ENCODE results near the gene ADAM19. TPM values are rescaled to one million over a fixed set of nuclear protein-coding genes. Genes with fewer than 3 reads are reported as not detected.

The ADAM19 gene
- total RNA-seq, 1 donor from 2014 or later, result 11.5 TPM

DNA sequence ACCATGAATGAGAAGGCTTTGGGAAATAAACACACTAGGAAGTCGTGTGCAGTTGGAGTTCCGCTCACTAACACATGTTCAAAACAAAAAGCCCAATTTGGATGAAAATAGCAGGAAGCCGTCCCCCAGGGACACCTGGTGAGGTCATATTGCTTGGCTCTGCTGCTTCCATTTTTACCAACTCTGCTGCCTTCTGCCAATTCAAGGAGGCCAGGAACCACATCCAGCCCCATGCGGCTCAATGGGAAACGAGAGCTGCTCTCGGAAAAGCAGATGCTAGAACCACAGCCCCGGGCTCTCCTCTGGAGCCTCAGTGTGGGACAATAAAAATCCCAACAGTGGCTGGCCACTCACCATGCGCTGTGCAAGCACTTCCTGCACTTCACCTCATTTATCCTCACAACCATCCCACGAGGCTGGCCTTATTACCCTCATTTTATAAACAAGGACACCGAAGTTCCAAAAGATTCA lies 13.4 kb downstream of the ADAM19 start:
- DNase-seq (ENCODE audit: low spot score), result no peak
- Histone ChIP-seq H4K20me1 (ENCODE audit: low read depth) (peaks cover 12% of the 10 kb centered on the region), H3K9me3 (ENCODE audit: low read depth) (no peaks in the 10 kb centered on the region), H2AFZ (replicated peaks) (no peak overlapping the region), H3K36me3 (no peaks in the 10 kb centered on the region), H3K27me3 (no peaks in the 10 kb centered on the region), H3K27ac (no peak overlapping the region), H3F3A (ENCODE audit: low read depth) (peaks cover 3% of the 10 kb centered on the region), H3K4me1 (peaks cover 30% of the 10 kb centered on the region), H3K79me2 (ENCODE audit: low read depth) (no peaks in the 10 kb centered on the region), H3K9ac (no peak overlapping the region), H3K4me3 (no peak overlapping the region), H3K4me2 (no peak overlapping the region)
- Mint-ChIP-seq H3K36me3 (peaks cover 23% of the 10 kb centered on the region), H3K9me3 (no peaks in the 10 kb centered on the region), H3K4me3 (peak overlapping the region; percentile 44), H3K27me3 (ENCODE audit: insufficient read depth, low read depth) (no peaks in the 10 kb centered on the region), H3K4me1 (peaks cover 66% of the 10 kb centered on the region), H3K27ac (peak overlapping the region; percentile 6)
- TF ChIP-seq EZH2phosphoT487 (IDR thresholded peaks at IDR 0.05) (no peak), EZH2 (IDR thresholded peaks at IDR 0.05) (no peak)
- TF ChIP-seq, protein P1, sequence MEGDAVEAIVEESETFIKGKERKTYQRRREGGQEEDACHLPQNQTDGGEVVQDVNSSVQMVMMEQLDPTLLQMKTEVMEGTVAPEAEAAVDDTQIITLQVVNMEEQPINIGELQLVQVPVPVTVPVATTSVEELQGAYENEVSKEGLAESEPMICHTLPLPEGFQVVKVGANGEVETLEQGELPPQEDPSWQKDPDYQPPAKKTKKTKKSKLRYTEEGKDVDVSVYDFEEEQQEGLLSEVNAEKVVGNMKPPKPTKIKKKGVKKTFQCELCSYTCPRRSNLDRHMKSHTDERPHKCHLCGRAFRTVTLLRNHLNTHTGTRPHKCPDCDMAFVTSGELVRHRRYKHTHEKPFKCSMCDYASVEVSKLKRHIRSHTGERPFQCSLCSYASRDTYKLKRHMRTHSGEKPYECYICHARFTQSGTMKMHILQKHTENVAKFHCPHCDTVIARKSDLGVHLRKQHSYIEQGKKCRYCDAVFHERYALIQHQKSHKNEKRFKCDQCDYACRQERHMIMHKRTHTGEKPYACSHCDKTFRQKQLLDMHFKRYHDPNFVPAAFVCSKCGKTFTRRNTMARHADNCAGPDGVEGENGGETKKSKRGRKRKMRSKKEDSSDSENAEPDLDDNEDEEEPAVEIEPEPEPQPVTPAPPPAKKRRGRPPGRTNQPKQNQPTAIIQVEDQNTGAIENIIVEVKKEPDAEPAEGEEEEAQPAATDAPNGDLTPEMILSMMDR (IDR thresholded peaks at IDR 0.05), result no peak

DNA sequence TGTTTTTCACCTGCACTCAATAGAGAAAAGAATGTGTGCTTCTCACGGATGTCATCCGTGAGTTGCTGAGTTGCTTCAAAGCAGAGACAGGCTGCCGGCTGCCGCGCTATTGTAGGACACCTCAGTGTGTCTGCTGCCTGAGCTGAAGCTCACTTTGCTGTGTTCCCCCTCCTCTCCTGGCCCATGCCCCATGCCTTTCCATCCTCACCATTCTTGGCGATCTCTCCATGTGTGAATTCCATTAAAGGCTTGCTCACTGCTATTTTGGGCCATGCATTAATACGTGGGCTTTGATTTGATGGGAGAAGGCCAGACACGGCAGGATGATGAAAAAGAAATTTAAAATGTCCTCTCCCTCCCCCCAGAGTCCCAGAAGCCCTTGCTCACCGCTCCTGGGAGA lies 14.5 kb downstream of the ADAM19 start:
- Mint-ChIP-seq H3K4me3 (no peak overlapping the region), H3K4me1 (peaks cover 66% of the 10 kb centered on the region), H3K36me3 (peaks cover 18% of the 10 kb centered on the region), H3K27ac (no peak overlapping the region), H3K27me3 (ENCODE audit: insufficient read depth, low read depth) (no peaks in the 10 kb centered on the region), H3K9me3 (no peaks in the 10 kb centered on the region)
- H3K36me3 ChIP-seq, result no peaks in the 10 kb centered on the region
- no peak overlapping the region for H3K27ac ChIP-seq
- H2AFZ ChIP-seq (replicated peaks), result no peak overlapping the region
- no peaks in the 10 kb centered on the region for H3K9me3 ChIP-seq (ENCODE audit: low read depth)
- peaks cover 12% of the 10 kb centered on the region for H4K20me1 ChIP-seq (ENCODE audit: low read depth)
- no peaks in the 10 kb centered on the region for H3K79me2 ChIP-seq (ENCODE audit: low read depth)
- H3K4me3 ChIP-seq, result no peak overlapping the region
- no peak for DNase-seq (ENCODE audit: low spot score)
- no peak overlapping the region for H3K4me2 ChIP-seq
- TF ChIP-seq EZH2 (IDR thresholded peaks at IDR 0.05) (no peak), EZH2phosphoT487 (IDR thresholded peaks at IDR 0.05) (no peak)
- TF ChIP-seq, protein P1 (IDR thresholded peaks at IDR 0.05), result no peak
- no peak overlapping the region for H3K9ac ChIP-seq
- H3F3A ChIP-seq (ENCODE audit: low read depth), result peaks cover 3% of the 10 kb centered on the region
- H3K4me1 ChIP-seq, result peaks cover 30% of the 10 kb centered on the region
- H3K27me3 ChIP-seq, result no peaks in the 10 kb centered on the region

DNA sequence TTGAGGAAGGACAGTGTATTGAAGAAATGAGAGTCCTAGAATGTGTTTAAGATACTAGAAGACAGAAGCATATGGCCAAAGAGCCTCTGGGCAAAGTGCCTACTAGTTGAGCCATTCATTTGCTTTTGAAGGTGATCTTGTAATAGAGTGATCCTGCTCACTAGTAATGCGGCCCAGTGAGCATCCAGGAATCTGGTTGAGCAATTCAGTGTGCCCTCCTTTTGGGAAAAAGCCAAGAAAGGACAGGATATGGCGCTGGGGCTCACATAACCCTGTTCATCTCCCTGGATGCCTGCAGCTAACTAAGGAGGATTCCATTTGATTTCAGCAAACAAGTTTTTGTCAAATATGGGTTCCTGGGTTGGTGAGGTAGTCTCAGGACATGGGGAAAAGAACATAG lies 16.3 kb downstream of the ADAM19 start:
- Histone ChIP-seq H3K79me2 (ENCODE audit: low read depth) (no peaks in the 10 kb centered on the region), H3K4me1 (peaks cover 35% of the 10 kb centered on the region), H2AFZ (replicated peaks) (no peak overlapping the region), H3K9ac (no peak overlapping the region), H3K27ac (no peak overlapping the region), H3K36me3 (no peaks in the 10 kb centered on the region), H3K9me3 (ENCODE audit: low read depth) (no peaks in the 10 kb centered on the region), H3F3A (ENCODE audit: low read depth) (peaks cover 3% of the 10 kb centered on the region), H3K4me2 (no peak overlapping the region), H3K4me3 (no peak overlapping the region), H4K20me1 (ENCODE audit: low read depth) (peaks cover 12% of the 10 kb centered on the region), H3K27me3 (no peaks in the 10 kb centered on the region)
- Mint-ChIP-seq H3K4me3 (no peak overlapping the region), H3K36me3 (peaks cover 18% of the 10 kb centered on the region), H3K4me1 (peaks cover 78% of the 10 kb centered on the region), H3K9me3 (no peaks in the 10 kb centered on the region), H3K27ac (no peak overlapping the region), H3K27me3 (ENCODE audit: insufficient read depth, low read depth) (no peaks in the 10 kb centered on the region)
- no peak for DNase-seq (ENCODE audit: low spot score)
- TF ChIP-seq EZH2phosphoT487 (IDR thresholded peaks at IDR 0.05) (no peak), EZH2 (IDR thresholded peaks at IDR 0.05) (no peak)
- TF ChIP-seq, protein P1 (IDR thresholded peaks at IDR 0.05), result no peak
